AG04449 (cell line): ENCODE results near the gene MTFP1.
"Not testable (repeated sequence)": the region's sequence is repeated elsewhere in the genome, so short reads cannot be mapped to it uniquely, and the experiment has no call there.

ENCODE experiments used
- CTCF ChIA-PET: fragments of 350-600 bp; formaldehyde crosslinking; extraction: SDS; loops from one replicate; lab custom pipeline; 2021; ENCODE audit warnings: antibody characterized with exemption; lab: Yijun Ruan, JAX
- POLR2A ChIA-PET: fragments of 400-600, 350-600 bp; formaldehyde crosslinking; extraction: SDS; loops from one replicate; lab custom pipeline; 2020; ENCODE audit warnings: antibody characterized with exemption, inconsistent platforms; lab: Yijun Ruan, JAX
- DNase-seq: peaks from one replicate; pipeline ENCODE4 v3.0.0-alpha.2; 2010; ENCODE audit warnings: low read depth, low spot score
- H3K4me3 ChIP-seq: 2 replicates; pipeline ENCODE4 v1.5.1; 2011; ENCODE audit warnings: low read depth, mild to moderate bottlenecking, control low read depth, low read length
- CTCF ChIP-seq: IDR thresholded peaks from one replicate; pipeline ENCODE4 v1.5.1; 2011; ENCODE audit warnings: mild to moderate bottlenecking, moderate library complexity, low read length, control low read depth, inconsistent platforms; ENCODE audit not compliant: insufficient read depth; ENCODE audit errors: missing control alignments

MTFP1 gene

GRCh38 chr22:30445438-30446145 is 20.0 kb downstream of the MTFP1 start:
- DNase-seq = no peak
- ChIA-PET CTCF (interaction anchor here (0.7 to 10.7 kb wide), 16 partner anchors 11 to 310 kb away, joined by 3 to 88 read pairs (median 4); partner anchors contain the start of gene MTFP1), POLR2A (interaction anchor here (0.8 kb wide), 1 partner anchor 49 kb away, joined by 3 read pairs; the partner anchor contains the start of gene SEC14L2)
- no peak overlapping the region for H3K4me3 ChIP-seq
- TF ChIP-seq CTCF = no peak

- CTCF ChIA-PET = interaction anchor here (3.2 to 10.7 kb wide), 3 partner anchors 9 to 37 kb away, joined by 16 to 88 read pairs (median 59); no protein-coding TSS in a partner anchor
Measured at GRCh38 chr22:30447656-30448055, 22.1 kb downstream of the MTFP1 start.

GRCh38 chr22:30451488-30451887 is 25.9 kb downstream of the MTFP1 start:
- DNase-seq, POLR2A ChIA-PET, H3K4me3 ChIP-seq: not testable (repeated sequence)
- CTCF ChIA-PET = interaction anchor here (10.7 kb wide), 1 partner anchor 33 kb away, joined by 88 read pairs; no protein-coding TSS in a partner anchor

More at GRCh38 chr22:30447656-30448055, 22.1 kb downstream of the MTFP1 start:
- no peak overlapping the region for H3K4me3 ChIP-seq
- TF ChIP-seq CTCF = no peak
- POLR2A ChIA-PET = no interaction called here
- no peak for DNase-seq

GRCh38 chr22:30452861-30453260 is 27.3 kb downstream of the MTFP1 start:
- ChIA-PET POLR2A (no interaction called here), CTCF (interaction anchor here (1.2 to 10.7 kb wide), 2 partner anchors 32 to 302 kb away, joined by 3 to 88 read pairs; no protein-coding TSS in a partner anchor)
- DNase-seq = no peak
- TF ChIP-seq CTCF = no peak
- no peak overlapping the region for H3K4me3 ChIP-seq

- DNase-seq = no peak
- CTCF ChIA-PET = interaction anchor here (0.9 to 10.7 kb wide), 2 partner anchors 11 to 31 kb away, joined by 3 to 88 read pairs; no protein-coding TSS in a partner anchor
- POLR2A ChIA-PET = no interaction called here
- H3K4me3 ChIP-seq = no peak overlapping the region
- TF ChIP-seq CTCF = no peak
Measured at GRCh38 chr22:30453731-30454510, 28.4 kb downstream of the MTFP1 start.

GRCh38 chr22:30455075-30455840 is 29.7 kb downstream of the MTFP1 start:
- CTCF ChIA-PET = interaction anchor here (1.0 to 3.1 kb wide), 2 partner anchors 9 to 29 kb away, joined by 3 to 16 read pairs; no protein-coding TSS in a partner anchor
- DNase-seq = no peak
- no peak overlapping the region for H3K4me3 ChIP-seq
- TF ChIP-seq CTCF = no peak
- POLR2A ChIA-PET = no interaction called here
